GM12878 (cell line): ENCODE measurements around the gene SELENOK. TPM values are rescaled to one million over a fixed set of nuclear protein-coding genes. Genes with fewer than 3 reads are reported as not detected.

ENCODE experiments used
- ATAC-seq: fragments of 200-7000 bp; cut with Tn5 transposase; 3 replicates; pipeline ENCODE4 v1.9.1; 2020; ENCODE audit warnings: mild to moderate bottlenecking, moderate library complexity
- BruUV-seq: library from RNA; stranded (reverse); fragments of 400-500 nt; replicated peaks from 2 replicates; lab custom pipeline; 2021; lab: Mats Ljungman, UMichigan
- CTCF ChIA-PET: fragments of 300-600 bp; sonication (Branson Sonifier 250); formaldehyde crosslinking; extraction: SDS; loops from one replicate; lab custom pipeline; 2021; ENCODE audit warnings: inconsistent platforms; lab: Yijun Ruan, JAX
- POLR2A ChIA-PET: fragments of 350-600 bp; formaldehyde crosslinking; extraction: SDS; loops from one replicate; lab custom pipeline; 2021; ENCODE audit warnings: inconsistent platforms; lab: Charles Lee
- RAD21 ChIA-PET: fragments of 300-600 bp; sonication (Branson Sonifier 250); formaldehyde crosslinking; loops from one replicate; lab custom pipeline; 2023; ENCODE audit warnings: antibody characterized with exemption; ENCODE audit not compliant: unreplicated experiment; lab: Charles Lee
- SMC1A ChIA-PET: fragments of 300-600 bp; sonication (Branson Sonifier 250); formaldehyde crosslinking; loops from one replicate; lab custom pipeline; 2023; ENCODE audit not compliant: unreplicated experiment, uncharacterized antibody; lab: Charles Lee
- DNase-seq: peaks from one replicate; pipeline ENCODE4 v3.0.0-alpha.2; 2011; ENCODE audit warnings: low read depth, low spot score
- FAIRE-seq: peaks from 3 replicates; lab custom pipeline; 2011; peaks lifted over from hg19 to GRCh38; lab: Jason Lieb, UNC
- H2AFZ ChIP-seq: 2 replicates; pipeline ENCODE4 v1.6.0; 2011; ENCODE audit warnings: low read depth, low read length, control low read depth; ENCODE audit not compliant: control insufficient read depth
- H3K27ac ChIP-seq: 2 replicates; pipeline ENCODE4 v1.5.1; 2011; ENCODE audit warnings: control low read depth; ENCODE audit not compliant: control insufficient read depth, insufficient read depth
- H3K27me3 ChIP-seq, 2 experiments: replicated peaks in 1 of 2; 2 replicates each; pipeline versions ENCODE4 v1.6.0 to v1.6.1; 2011; ENCODE audit warnings: low read length in 1 of 2; ENCODE audit not compliant: control insufficient read depth in 2 of 2, insufficient read depth in 2 of 2
- H3K36me3 ChIP-seq, 2 experiments: 2 replicates each; pipeline ENCODE4 v1.5.1; 2011; ENCODE audit warnings: low read length in 1 of 2; ENCODE audit not compliant: control insufficient read depth in 2 of 2, insufficient read depth in 2 of 2
- H3K4me1 ChIP-seq: 2 replicates; pipeline ENCODE4 v1.6.1; 2011; ENCODE audit warnings: mild to moderate bottlenecking, low read length, moderate library complexity, mixed read lengths; ENCODE audit not compliant: control insufficient read depth, insufficient read depth
- H3K4me2 ChIP-seq: 2 replicates; pipeline ENCODE4 v1.6.0; 2011; ENCODE audit warnings: control low read depth; ENCODE audit not compliant: control insufficient read depth, insufficient read depth
- H3K4me3 ChIP-seq: fragments of 200-600 bp; sonication (generic); 2 replicates; pipeline ENCODE4 v1.5.1; 2016
- H3K79me2 ChIP-seq: 2 replicates; pipeline ENCODE4 v1.6.0; 2011; ENCODE audit warnings: low read length; ENCODE audit not compliant: control insufficient read depth, insufficient read depth
- H3K9ac ChIP-seq: 2 replicates; pipeline ENCODE4 v1.8.0; 2011; ENCODE audit warnings: low read length, control low read depth, mixed read lengths; ENCODE audit not compliant: control insufficient read depth, insufficient read depth
- H3K9me3 ChIP-seq: replicated peaks from 3 replicates; pipeline ENCODE4 v1.5.1; 2011; ENCODE audit warnings: mild to moderate bottlenecking, low read length; ENCODE audit not compliant: control insufficient read depth, insufficient read depth
- H4K20me1 ChIP-seq: 2 replicates; pipeline ENCODE4 v1.6.0; 2011; ENCODE audit not compliant: control insufficient read depth, insufficient read depth
- BRCA1 ChIP-seq: IDR thresholded peaks from 2 replicates; pipeline ENCODE4 v1.6.1; 2011; ENCODE audit warnings: low read depth, low read length, improper control_type of control experiment
- EGR1 ChIP-seq, 2 experiments: IDR thresholded peaks; 1 replicate in 1 of 2; 2 replicates in 1 of 2; pipeline ENCODE4 v1.6.1; 2011 to 2012; ENCODE audit warnings: low read depth in 2 of 2, low read length in 2 of 2, borderline replicate concordance in 1 of 2, mild to moderate bottlenecking in 1 of 2, moderate library complexity in 1 of 2
- FOXK2 ChIP-seq: fragments of 450-650 bp; IDR thresholded peaks from 2 replicates; pipeline ENCODE4 v1.6.1; 2017; ENCODE audit warnings: mild to moderate bottlenecking, moderate library complexity
- IRF3 ChIP-seq: fragments of 450-650 bp; IDR thresholded peaks from 2 replicates; pipeline ENCODE4 v1.6.1; 2014; ENCODE audit warnings: mild to moderate bottlenecking
- MAX ChIP-seq: IDR thresholded peaks from 2 replicates; pipeline ENCODE4 v1.6.1; 2012; ENCODE audit warnings: low read depth, low read length, improper control_type of control experiment
- MEF2A ChIP-seq: IDR thresholded peaks from 2 replicates; pipeline ENCODE4 v1.6.1; 2011; ENCODE audit warnings: low read depth, mild to moderate bottlenecking, low read length, moderate library complexity; ENCODE audit not compliant: insufficient read depth
- MEF2B ChIP-seq: fragments of 450-650 bp; IDR thresholded peaks from 2 replicates; pipeline ENCODE4 v1.6.1; 2018; ENCODE audit warnings: mild to moderate bottlenecking, moderate library complexity; ENCODE audit not compliant: partially characterized antibody, poor library complexity, severe bottlenecking
- NBN ChIP-seq: fragments of 450-650 bp; IDR thresholded peaks from 2 replicates; pipeline ENCODE4 v1.6.1; 2016
- STAT1 ChIP-seq: fragments of 450-650 bp; conservative IDR thresholded peaks from 2 replicates; pipeline ENCODE4 v1.6.1; 2014; ENCODE audit warnings: antibody characterized with exemption, mild to moderate bottlenecking
- ZBTB4 ChIP-seq: fragments of 450-650 bp; formaldehyde crosslinking; IDR thresholded peaks from 2 replicates; pipeline ENCODE4 v1.4.0; 2022; ENCODE audit warnings: mild to moderate bottlenecking, moderate library complexity
- WGBS: methylation state at CpG from one replicate; pipeline ENCODE4 v1.1.6; 2016; ENCODE audit warnings: low lambda C conversion rate; ENCODE audit not compliant: insufficient replicate concordance, insufficient coverage; ENCODE audit errors: missing lambda C conversion rate; 5-methylcytosine and 5-hydroxymethylcytosine counted together
- in situ Hi-C: fragments of 300-500 bp; cut with MboI; formaldehyde crosslinking; loops from 9 replicates; pipeline ENCODE4 v1.14.3; 2018; ENCODE audit warnings: mixed read lengths
- intact Hi-C: fragments of 100-400 bp; cut with micrococcal nuclease; formaldehyde crosslinking; loops from one replicate; pipeline ENCODE4 v1.14.2; 2022; ENCODE audit not compliant: unreplicated experiment
- polyA plus RNA-seq, 11 experiments: library from polyadenylated mRNA; depleted of rRNA in 4 of 11; unstranded in 6 of 11; stranded (reverse) in 5 of 11; fragments of >200 nt; fragmentation: Nextera tagmentation in 4 of 11; fragmentation: Illumina TruSeq in 1 of 11; extraction: Ambion mirVana in 4 of 11; extraction: Trizol in 1 of 11; gene quantifications; 1 replicate in 1 of 11; 2 replicates in 10 of 11; pipeline versions ENCODE4 v1.2.1 to v1.2.3, GENCODE V29; 2011 to 2016; ENCODE audit warnings: inconsistent platforms in 2 of 11, missing spikeins in 2 of 11, low read depth in 1 of 11
- total RNA-seq, 4 experiments: library from RNA; depleted of rRNA in 3 of 4; stranded (reverse); fragments of >200 nt in 3 of 4; fragmentation: Illumina TruSeq in 1 of 4; extraction: Trizol in 1 of 4; gene quantifications; 2 replicates each; pipeline versions ENCODE4 v1.2.1 to v1.2.3, GENCODE V29; 2013 to 2021

Gene SELENOK
- total and polyA plus RNA-seq, 10 of the 15 experiments (the other 5 are each of a cell fraction or from before 2014, with no cell fraction given), result 35.4 to 322 (median 101) TPM

GRCh38 chr3:53836084-53836872, 55.4 kb downstream of the SELENOK start:
- H3K36me3 ChIP-seq, result no peaks in the 10 kb centered on the region
- no peak for TF ChIP-seq EGR1 (IDR thresholded peaks at IDR 0.05; ENCODE audit: borderline replicate concordance in 1 of 2, low read depth in 2 of 2, low read length in 2 of 2)
- no peak for TF ChIP-seq BRCA1
- CTCF ChIA-PET, result no interaction called here
- no peaks in the 10 kb centered on the region for H4K20me1 ChIP-seq
- no peak overlapping the region for H2AFZ ChIP-seq
- in situ Hi-C loops (no loop called here), intact Hi-C loops (no loop called here)
- WGBS, result 51% methylated on average over 9 of the region's 9 CpGs
- no peak overlapping the region for H3K9ac ChIP-seq
- H3K4me1 ChIP-seq, result no peaks in the 10 kb centered on the region
- no TSS peak for BruUV-seq
- no peaks in the 10 kb centered on the region for H3K27me3 ChIP-seq
- H3K27ac ChIP-seq, result no peak overlapping the region
- FAIRE-seq (no peak), ATAC-seq (no peak), DNase-seq (no peak)
- SMC1A ChIA-PET, result interaction anchor here (1.0 kb wide), 2 partner anchors 30 to 129 kb away, joined by 3 read pairs; no protein-coding TSS in a partner anchor
- no peak overlapping the region for H3K4me2 ChIP-seq
- no peaks in the 10 kb centered on the region for H3K9me3 ChIP-seq
- POLR2A ChIA-PET, result no interaction called here
- no peaks in the 10 kb centered on the region for H3K79me2 ChIP-seq
- no peak overlapping the region for H3K4me3 ChIP-seq
- RAD21 ChIA-PET, result no interaction called here

GRCh38 chr3:53835257-53835656, 56.4 kb downstream of the SELENOK start:
- H3K4me1 ChIP-seq, result no peaks in the 10 kb centered on the region
- no peaks in the 10 kb centered on the region for H4K20me1 ChIP-seq
- SMC1A ChIA-PET, result interaction anchor here (1.0 kb wide), 2 partner anchors 29 to 128 kb away, joined by 3 read pairs; no protein-coding TSS in a partner anchor
- H3K27ac ChIP-seq, result no peak overlapping the region
- no peak overlapping the region for H3K9ac ChIP-seq
- H3K4me2 ChIP-seq, result no peak overlapping the region
- 31% methylated on average over 1 of the region's 1 CpG for WGBS
- DNase-seq (no peak), ATAC-seq (no peak), FAIRE-seq (no peak)
- CTCF ChIA-PET, result interaction anchor here (0.9 to 1.9 kb wide), 2 partner anchors 9 to 28 kb away, joined by 3 to 5 read pairs; no protein-coding TSS in a partner anchor
- intact Hi-C loops, result no loop called here
- no peak overlapping the region for H2AFZ ChIP-seq
- in situ Hi-C loops, result no loop called here
- POLR2A ChIA-PET, result no interaction called here
- no peaks in the 10 kb centered on the region for H3K79me2 ChIP-seq
- RAD21 ChIA-PET, result no interaction called here
- no peaks in the 10 kb centered on the region for H3K9me3 ChIP-seq
- no peaks in the 10 kb centered on the region for H3K27me3 ChIP-seq
- H3K36me3 ChIP-seq, result no peaks in the 10 kb centered on the region
- no peak overlapping the region for H3K4me3 ChIP-seq
- no TSS peak for BruUV-seq
- TF ChIP-seq IRF3, result no peak
- TF ChIP-seq ZBTB4, result no peak
- TF ChIP-seq NBN, result no peak
- no peak for TF ChIP-seq MEF2B
- no peak for TF ChIP-seq FOXK2
- no peak for TF ChIP-seq STAT1
- TF ChIP-seq MEF2A, result no peak
- TF ChIP-seq MAX, result no peak
